CD4-positive, alpha-beta T cell treated with Interleukin-15 for 1 hour (primary cell): ENCODE data around the gene ANKRD17.

Source experiments
- DNase-seq: peaks from one replicate; pipeline ENCODE4 v3.0.0-alpha.2; 2020

Gene ANKRD17

DNA sequence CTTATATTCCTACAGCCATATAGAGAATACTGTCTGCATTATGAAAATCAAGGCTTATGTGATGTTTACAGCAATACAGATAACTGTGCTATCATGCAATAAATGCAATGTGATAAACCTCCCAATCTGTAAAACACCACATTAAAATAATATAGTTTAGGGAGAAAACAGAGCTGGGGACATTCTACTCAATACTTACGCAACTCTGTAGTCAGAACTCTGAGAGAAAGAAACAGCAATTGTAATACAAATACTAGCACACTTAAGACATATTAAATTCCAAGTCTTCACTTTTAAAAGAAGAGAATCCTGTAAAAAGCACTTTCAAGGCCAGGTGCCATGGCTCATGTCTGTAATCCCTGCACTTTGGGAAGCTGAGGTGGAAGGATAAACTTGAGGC, 61.4 kb downstream of the ANKRD17 start:
- no peak for DNase-seq

GRCh38 chr4:73194064-73194463, 64.5 kb downstream of the ANKRD17 start:
- no peak for DNase-seq

- DNase-seq = no peak
These were observed 64.9 kb downstream of the ANKRD17 start for GRCh38 chr4:73193659-73194058.

GRCh38 chr4:73193155-73193554, 65.4 kb downstream of the ANKRD17 start:
- DNase-seq = no peak

DNA sequence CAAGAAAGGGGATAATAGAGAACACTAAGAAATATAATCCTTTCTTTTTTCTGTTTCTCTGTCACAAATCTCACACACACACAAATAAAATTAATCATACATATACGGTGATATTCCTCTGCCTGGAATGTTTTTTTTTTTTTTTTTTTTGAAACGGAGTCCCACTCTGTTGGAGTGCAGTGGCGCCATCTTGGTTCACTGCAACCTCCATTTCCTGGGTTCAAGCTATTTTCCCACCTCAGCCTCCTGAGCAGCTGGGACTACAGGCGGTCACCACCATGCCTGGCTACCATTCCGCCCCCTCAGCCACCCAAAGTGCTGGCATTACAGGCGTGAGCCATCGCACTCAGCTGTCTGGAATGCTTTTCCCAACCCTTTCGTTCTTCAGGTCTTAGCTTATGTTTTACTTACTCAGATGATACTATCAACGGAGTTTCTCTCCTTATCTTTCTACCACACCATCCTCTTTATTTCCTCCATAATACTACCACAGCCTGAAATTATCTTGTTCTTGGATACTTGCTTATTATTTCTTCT, 69.3 kb downstream of the ANKRD17 start:
- DNase-seq = no peak

DNA sequence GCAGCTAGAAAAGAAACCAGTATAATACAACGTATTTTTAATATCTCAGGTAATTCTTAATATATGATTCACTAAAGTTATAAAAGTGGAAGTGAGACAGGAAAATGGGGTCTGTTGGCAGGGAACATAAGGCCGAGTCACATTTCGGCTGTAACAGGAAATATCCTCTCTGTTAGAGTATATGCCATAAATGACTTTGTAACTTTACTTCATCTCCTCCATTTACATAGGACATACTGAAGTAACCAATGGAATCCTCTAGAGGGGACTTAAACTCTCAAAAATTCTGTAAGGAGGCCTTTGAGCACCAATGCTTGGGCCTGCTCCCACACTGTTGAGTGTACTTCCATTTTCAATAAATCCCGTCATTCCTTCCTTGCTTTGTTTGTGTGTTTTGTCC, 71.3 kb downstream of the ANKRD17 start:
- no peak for DNase-seq

GRCh38 chr4:73185903-73186302, 72.7 kb downstream of the ANKRD17 start:
- no peak for DNase-seq

DNA sequence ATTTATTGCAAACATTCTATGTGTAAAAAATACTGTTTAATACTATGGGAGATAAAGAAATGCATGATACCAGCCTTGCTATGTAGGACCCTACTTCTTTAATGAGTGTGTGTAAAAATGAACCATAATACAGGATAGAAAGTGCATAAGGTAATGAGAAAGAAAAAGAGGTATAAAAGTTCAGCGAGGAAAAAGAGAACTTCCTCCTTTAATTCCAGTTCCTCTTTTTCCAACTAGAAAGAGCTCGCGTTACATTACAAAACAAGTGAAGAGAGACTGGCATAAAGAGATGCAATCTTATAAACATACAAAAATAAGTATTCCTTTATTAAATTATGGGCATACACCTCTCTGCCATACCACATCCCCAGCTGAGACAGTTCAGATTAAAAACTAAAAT, 77.4 kb downstream of the ANKRD17 start:
- DNase-seq = no peak

DNA sequence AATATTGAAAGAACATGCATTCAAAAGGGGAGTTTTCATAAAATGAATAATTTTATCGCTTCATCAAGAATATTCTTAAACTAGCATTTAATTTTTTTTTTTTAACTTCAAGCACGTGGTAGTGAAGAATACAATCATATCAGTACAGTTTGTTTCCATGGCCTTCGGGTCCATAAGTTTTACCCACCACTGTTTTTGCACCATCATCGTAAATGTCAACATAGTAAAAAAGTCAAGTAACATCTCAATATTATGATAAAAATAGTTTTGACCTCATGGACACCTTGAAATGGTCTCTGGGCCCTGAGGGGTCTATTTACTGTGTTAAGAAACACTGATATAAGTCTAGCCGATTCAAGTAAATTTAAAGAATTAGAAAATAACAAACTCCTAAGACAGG, 80.2 kb downstream of the ANKRD17 start:
- DNase-seq = no peak

GRCh38 chr4:73172161-73172560, 86.4 kb downstream of the ANKRD17 start:
- no peak for DNase-seq

DNA sequence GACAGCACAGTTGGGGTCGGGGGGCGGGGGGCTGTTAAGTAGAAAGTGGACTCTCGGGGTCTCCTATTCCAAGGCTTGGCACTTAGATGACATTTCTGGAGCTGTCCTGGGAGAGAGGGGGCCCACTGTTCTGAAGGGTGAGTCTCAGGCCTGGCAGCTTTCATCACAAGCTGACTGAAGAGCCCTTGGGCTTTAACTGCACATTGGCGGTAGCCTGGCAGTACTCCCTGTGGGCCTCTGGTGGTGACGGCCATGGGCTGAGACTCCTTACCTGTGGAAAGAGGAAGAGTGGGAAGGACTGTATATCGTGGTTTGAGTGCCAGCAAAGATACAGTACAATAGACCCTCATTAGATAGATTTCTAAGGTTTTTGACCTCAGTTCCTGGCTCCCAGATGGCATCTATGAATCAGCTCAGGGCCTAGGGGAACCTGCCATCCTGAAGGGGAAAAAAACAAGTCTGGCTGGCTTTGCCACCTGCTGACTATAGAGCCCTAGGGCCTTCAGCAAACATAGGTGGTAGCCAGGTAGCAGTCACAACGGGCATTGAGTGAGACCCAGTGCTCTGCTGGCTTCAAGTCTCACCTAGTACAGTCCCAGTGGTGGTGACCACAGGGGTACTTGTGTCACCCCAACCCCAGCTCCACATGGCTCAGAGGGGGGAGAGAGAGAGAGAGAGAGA, 87.9 kb downstream of the ANKRD17 start:
- DNase-seq = no peak

DNA sequence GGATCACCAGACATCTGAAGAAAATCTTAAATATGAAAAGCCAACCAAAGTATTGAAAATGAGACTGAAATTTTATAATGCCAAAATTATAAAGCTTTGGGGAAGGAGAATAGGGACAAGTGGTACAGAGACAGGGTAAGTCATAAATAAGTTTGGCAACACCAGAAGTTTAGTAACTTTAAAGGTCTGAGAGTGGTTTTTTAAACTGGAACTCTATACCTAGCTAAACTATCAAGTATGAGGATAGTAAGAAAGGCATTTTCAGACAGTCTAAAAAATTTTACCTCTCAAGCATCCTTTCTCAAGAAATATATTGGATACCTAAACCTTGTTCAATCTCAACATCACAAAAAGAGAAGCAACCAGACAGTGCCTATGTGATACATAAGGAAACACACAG, 92.4 kb downstream of the ANKRD17 start:
- no peak for DNase-seq

DNA sequence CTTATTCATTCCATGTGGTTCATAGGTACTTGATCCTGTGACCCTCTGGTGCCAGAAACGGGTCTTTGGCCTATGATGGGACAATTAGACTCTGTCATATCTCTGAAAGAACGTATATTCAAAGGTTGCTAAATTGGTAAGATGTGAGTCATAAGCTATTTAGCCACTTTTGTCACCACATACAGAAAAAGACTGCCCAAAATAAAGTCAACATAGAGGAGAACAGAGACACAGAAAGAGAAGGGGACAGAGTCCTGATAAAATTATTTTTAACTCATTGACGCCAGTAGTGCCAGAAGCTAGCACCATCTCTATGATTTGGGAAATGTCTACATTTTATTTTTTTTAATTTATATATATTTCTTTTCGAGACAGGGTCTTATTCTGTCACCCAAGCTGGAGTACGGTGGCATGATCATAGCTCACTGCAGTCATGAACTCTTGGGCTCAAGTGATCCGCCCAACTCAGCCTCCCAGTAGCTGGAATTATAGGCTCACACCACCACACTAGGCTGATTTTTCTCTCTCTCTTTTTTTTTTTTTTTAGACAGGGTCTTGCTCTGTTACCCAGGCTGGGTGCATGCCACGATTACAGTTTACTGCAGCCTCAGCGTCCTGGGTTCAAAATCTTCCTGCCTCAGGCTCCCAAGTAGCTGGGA, 96.9 kb downstream of the ANKRD17 start:
- no peak for DNase-seq

DNA sequence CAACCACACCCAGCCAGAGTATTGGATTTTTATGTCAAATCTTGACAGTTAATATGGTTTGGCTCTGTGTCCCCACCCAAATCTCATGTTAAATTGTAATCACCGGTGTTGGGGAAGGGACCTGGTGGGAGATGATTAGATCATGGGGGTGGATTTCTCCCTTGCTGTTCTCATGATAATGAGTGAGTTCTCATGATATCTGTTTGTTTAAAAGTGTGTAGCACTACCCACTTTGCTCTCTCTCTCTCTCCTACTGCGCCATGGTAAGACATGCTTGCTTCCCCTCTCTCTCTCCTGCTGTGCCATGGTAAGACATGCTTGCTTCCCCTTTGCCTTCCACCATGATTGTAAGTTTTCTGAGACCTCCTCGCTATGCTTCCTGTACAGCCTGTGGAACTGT, 102.2 kb downstream of the ANKRD17 start:
- no peak for DNase-seq

DNA sequence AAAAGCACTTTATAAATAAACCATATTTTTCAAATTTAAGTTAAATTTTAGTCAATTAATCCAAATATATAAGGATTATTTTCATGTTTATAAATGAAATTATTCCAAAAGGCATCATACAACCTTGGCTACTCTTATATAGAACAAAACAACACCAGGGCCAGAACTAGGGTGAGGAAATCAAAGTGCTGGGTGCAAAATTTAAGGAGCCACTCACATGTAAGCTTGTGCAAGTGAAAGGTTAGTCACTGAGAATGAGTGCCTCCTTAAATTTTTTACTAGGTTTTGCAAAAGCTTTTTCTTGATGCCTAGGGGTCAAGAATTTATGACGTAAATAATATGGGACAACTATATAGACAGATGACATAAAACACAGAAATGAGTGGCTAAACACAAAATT, 105.7 kb downstream of the ANKRD17 start:
- no peak for DNase-seq

DNA sequence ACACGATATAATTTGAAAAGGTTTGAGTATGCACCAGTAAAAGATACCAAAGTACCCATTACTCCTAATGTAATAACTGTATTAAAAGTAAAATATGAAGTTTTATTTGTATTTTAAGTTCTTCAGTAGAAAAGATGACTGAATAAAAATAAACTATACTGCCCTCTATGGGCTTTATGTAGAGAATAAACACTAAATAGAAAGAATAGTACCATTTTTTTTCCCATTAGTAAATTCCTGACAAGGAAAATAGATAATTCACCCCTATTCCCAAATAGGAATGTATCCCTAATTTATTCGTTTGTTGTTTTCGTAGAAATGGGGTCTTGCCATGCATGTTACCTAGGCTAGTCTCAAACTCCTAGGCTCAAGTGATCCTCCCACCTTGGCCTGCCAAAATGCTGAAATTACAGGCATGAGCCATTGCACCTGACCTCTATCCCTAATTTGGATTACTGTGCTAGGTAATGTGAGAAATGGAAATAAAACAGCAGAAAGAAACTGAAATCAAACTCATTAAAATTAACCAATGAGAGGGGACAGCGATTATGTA, 115.5 kb downstream of the ANKRD17 start:
- no peak for DNase-seq

GRCh38 chr4:73139991-73140390, 118.6 kb downstream of the ANKRD17 start:
- DNase-seq = no peak

DNA sequence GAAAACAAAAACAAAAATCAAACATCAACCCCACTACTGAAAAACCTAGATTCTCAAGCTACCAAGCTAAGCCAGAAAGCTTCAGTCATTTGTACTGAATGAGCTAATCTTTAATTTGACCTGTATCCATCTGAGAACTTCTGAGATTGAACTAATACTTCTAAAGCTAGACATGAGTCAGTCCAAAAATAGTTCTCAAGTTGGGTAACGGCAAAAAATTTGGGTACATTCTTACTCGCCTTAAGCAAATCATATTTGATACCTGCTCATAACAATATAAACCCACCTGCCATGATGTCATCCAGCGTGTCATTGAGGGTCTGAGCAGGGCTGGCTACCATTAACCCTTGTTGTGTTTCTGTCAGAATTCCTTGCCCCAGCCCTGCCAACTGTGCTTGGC, 119.4 kb downstream of the ANKRD17 start:
- DNase-seq = no peak

DNA sequence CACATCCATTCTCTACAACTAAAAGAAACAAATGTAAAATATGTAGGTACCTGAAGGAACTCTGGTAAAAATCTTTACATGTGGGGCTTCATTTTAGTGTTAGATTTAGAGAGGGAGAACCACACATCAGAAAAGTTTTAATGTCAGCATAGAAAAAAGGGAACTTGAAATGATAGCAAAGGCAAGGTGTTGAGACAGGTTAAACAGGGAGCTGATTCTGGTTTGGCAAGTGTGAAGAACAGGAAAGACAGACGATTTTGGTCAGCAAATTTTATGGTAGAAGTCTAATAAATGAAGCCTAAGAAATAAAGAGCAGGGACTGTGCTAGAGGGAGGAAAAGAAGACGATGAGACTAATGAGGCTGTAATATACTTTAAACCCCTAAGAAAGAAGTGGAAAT, 121.5 kb downstream of the ANKRD17 start:
- no peak for DNase-seq

DNA sequence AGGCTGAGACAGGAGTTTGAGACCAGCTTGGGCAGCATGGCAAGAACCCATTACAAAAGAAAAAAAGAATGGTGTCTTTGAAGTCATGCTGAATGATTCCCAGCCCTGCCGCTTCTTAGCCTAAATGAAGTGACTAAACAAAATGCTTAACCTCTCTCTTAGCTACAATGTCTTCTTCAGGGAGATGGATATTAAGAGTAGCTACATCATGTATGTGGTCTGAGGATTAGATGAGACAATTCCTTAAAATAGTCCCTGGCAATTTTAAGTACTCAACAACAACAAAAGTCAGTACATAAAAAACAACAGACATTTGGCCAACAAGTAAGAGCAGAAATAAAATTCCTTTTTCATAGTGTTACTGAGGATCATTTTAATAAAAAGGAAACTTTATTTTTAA, 124.8 kb downstream of the ANKRD17 start:
- no peak for DNase-seq

DNA sequence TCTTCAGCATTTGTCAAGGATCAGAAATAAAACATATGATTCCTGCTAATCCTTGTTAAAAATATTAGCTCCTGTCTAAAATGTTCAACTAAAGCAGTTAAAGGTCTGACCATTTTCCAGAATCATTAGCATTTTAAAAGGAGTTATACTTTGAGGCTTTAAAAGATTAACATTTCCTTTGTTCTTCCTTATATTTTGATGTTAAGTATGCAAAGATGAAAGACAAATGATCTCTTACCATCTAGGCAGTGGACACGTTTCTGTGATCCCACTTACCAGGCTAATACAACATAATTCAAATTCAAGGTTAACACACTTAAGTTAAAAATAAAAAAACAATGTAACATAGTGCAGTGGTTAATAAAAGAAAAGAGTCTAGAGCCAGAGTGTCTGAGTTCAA, 127.3 kb downstream of the ANKRD17 start:
- DNase-seq = no peak

DNA sequence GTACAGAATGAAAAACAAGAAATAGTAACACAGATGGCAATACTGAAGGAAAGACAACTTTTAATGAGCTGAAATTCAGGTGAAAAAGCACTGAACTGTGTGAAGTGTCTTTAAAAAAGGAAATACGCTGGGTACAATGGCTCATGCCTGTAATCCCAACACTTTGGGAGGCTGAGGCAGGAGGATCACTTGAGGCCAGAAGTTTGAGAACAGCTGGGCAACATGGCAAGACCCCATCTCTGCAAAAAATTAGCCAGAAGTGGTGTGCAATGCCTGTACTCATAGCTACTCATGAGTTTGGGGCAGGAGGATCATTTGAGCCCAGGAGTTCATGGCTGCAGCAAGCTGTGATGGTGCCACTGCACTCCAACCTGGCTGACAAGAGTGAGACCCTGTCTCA, 129.3 kb downstream of the ANKRD17 start:
- DNase-seq = no peak

GRCh38 chr4:73127839-73128453, 130.7 kb downstream of the ANKRD17 start:
- no peak for DNase-seq

GRCh38 chr4:73109493-73109892, 149.1 kb downstream of the ANKRD17 start:
- no peak for DNase-seq
